Stimulated activated CD4-positive, alpha-beta T cell treated with anti-CD3 and anti-CD28 coated beads, Interleukin-1b, Interleukin-23, amount 100 ng/mL, for 48 hours (primary cell): ENCODE data around the gene PLEKHA5.
"Not testable (repeated sequence)": the region's sequence is repeated elsewhere in the genome, so short reads cannot be mapped to it uniquely, and the experiment has no call there.

Source experiments
- DNase-seq: peaks from one replicate; pipeline ENCODE4 v3.0.0-alpha.2; 2020

The PLEKHA5 gene

DNA sequence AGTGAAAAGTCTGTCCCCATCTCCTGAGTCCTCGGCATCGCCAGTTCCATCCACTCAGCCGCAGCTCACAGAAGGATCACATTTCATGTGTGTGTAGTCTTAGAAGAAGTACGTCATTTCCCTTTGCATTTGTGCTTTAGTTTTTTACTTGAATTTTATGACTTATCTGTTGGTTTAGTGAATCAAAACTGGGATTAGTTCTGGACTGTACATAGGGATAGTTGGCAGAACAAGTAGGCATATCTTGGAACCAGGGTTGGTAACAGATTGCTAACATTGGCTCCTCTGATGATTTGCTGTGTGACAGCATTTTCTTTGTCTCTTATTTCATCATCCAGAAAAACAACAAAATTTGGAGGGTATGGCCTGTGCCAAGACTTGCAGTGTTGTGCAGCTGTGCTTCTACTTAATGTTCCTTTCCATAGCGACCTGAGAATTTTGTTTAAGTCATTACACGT, 240.2 kb downstream of the PLEKHA5 start:
- DNase-seq, result no peak

DNA sequence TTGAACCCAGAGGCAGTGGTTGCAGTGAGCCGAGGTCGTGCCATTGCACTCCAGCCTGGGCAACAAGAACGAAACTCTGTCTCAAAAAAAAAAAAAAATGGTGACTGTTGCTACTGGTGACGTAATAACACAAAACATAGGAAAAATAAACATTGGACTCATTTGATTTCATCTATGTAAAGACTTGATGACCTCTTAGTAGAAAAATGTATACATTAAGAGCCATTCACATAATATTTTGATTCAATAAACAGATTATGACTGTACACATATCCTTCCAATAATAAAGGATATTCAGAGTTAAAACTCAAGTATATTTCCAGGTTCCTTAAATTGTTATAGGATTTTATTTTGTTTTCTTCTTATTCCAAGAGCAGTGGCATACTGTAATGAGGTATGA, 244.1 kb downstream of the PLEKHA5 start:
- no peak for DNase-seq

DNA sequence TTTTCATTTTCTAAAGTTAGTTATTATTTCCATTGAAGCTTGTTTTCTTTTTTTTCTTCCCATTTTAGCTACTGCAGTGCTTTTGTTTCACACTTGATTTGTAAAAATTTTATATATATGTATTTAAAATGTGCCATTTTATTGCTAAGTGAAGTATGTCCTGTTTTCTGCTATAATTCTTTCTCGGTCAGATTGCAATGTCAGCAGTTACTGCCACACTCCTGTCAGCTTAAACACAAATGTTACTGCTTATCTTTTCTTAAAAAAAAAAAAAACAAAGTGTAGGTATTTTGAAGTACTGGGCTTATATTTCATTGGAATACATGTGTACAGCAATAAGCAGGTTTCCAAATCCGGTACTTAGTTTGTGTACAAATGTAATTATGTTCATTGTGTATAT, 246.4 kb downstream of the PLEKHA5 start:
- DNase-seq, result no peak

DNA sequence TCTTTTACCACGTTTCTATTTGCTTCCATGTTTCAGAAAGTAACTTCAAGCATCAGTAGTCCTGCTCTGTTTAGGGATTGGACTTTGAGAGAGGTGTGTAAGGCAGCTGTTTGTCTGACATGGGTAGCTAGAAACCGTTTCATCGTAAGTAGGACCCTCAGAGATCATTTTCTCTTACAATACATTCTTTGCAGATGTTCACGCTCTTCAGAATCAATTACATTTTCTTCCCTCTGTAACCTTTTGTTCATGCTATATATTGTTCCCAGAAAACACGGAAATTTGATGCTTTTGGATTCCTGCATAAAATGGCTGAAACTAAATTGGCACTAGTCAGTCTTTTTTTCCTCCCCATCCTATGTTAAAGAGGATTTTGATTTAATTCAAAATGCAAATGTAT, 247.2 kb downstream of the PLEKHA5 start:
- no peak for DNase-seq

DNA sequence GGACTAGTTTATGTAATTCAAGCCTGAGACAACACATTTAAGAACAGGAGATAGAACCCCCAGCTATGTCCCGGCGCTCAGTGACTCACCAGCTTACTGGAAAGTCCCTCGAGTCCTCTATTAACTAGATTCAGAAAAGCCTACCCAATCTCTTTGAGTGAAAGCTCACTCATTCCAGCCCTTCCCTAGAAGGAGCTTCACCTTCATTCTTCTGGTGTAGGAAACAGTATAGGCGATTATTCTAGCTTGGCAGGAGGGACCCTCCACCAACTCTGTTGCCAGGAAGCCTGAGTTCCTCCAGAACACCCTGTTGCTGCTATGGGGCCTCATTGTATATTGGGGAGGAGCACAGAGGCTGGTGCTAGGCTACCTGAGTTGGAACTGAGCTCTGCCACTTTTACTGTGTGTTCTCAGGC, 252.6 kb downstream of the PLEKHA5 start:
- DNase-seq, result peak; percentile 69

DNA sequence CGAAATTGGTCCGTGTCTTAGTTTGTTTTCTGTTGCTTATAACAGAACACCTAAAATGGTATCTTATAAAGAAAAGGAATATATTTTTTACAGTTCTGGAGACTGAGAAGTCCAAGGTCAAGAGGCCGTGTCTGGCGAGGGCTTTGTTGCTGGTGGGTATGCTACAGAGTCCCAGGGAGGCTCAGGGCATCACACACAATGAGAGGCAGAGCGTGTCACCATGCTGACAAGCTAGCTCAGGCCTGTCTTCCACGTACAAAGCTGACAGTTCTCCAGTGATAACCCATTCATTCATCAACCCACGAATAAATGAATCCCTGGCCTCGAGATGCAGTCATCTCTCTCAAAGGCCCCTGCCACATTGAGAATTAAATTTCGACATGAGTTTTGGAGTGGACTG, 253.0 kb downstream of the PLEKHA5 start:
- peak; percentile 13 for DNase-seq

DNA sequence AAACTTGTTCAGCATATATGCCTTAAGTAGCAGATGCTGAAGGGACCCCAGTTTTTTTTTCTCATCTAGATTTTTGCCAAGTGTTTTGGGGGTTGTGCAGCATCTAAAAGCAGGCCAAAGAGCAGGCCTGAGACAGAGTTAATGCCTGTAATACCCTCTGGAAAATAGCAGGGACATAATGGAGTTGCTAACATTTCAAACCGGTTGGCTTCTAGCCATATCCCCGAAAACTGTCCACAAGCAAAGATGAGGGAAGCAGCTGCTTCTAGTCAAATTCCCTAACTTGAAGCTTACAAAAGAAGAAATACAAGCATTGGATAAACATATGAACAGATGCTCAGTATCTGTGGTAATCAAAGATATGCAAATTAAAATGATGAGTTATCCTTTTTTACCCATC, 257.6 kb downstream of the PLEKHA5 start:
- no peak for DNase-seq

DNA sequence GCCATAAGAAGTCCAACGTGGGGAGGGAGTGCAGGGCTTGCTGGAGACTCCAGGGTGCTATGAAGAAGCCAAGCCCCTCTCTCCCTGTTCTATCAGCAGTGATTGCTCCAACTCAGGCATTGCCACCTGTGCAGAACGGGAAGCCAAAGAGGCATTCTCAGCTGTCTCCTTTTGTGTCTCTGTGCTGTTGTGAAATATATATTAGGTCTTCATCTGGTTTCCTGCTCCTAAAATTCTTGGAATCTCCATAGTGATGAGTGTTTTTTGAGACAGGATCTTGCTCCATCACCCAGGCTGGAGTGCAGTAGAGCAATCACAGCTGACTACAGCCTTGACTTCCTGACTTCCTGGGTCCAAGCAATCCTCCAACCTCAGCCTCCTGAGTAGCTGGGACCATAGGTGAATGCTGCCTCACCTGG, 258.6 kb downstream of the PLEKHA5 start:
- no peak for DNase-seq

DNA sequence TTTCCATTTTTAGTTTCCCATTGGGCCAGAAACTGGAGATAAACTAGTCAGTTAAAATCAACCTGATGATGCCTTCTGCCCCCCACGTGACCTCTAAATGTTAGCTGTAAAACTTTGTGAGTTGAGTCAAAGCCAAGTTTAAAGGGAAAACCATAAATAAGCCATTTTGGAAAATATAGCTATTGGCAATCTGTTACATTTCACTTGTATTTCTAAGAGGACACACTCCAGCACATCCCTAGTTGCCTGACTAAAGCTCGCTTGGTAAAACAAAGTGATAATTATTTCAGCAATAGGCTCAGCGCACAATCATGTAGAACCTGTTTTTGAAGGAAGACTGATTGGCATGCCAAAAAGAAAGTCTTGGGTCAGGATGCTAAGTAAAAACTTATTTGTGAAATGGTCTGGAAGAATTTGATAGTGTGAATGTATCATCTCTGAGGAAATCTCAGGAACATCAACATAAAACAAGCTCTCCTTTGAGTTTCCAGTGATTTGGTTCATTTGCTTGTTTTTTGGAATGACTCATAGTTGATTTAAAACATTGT, 260.6 kb downstream of the PLEKHA5 start:
- DNase-seq, result no peak

DNA sequence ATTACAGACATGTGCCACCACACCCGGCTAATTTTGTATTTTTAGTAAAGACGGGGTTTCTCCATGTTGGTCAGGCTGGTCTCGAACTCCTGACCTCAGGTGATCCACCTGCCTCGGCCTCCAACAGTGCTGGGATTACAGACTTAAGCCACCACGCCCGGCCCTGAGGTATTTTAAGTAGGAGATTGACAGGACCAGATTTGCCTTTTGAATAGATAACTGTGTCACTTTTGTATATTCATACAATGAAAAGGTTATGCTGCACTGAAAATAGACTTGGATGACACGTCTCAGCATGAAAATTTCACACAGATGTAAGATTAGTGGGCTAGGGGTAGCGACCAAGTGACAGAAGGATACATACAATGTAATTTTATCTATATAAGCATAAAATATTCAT, 263.1 kb downstream of the PLEKHA5 start:
- DNase-seq, result not testable (repeated sequence)

DNA sequence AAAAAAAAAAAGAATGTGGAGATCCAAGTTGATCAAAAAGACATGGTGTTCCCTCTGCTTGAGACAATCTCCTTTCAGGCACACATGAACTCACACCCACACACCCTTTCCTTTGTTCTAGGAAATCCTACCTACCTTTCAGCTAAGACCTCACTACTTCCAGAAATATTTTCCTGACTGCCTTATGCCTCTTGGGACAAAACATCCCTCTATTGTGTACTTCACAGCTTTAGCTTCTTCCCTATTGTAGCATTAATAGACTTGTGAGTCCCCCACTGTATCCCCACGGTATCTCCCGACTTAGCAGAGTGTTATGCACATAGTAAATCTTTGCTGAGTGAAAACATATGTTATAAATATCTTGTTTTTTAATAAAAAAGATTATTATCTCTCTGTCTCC, 264.9 kb downstream of the PLEKHA5 start:
- DNase-seq, result no peak

DNA sequence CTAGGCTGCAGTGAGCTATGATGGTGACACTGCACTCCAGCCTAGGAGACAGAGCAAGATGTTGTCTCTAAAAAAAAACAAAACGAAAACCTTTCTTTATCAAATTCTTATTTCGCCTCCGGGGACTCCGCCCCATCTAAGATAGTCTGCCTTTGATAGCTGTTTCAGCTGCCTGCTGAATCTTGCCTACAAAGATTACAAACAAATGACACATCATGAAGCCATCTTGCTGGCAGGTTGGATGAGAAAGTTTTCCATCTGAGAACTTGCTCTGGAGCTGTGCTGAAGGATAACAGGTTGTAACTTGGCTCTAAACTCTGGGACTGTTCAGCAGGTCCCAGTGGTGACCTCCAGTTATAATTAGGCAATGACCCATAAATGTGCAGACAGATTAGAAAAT, 268.0 kb downstream of the PLEKHA5 start:
- DNase-seq, result no peak

DNA sequence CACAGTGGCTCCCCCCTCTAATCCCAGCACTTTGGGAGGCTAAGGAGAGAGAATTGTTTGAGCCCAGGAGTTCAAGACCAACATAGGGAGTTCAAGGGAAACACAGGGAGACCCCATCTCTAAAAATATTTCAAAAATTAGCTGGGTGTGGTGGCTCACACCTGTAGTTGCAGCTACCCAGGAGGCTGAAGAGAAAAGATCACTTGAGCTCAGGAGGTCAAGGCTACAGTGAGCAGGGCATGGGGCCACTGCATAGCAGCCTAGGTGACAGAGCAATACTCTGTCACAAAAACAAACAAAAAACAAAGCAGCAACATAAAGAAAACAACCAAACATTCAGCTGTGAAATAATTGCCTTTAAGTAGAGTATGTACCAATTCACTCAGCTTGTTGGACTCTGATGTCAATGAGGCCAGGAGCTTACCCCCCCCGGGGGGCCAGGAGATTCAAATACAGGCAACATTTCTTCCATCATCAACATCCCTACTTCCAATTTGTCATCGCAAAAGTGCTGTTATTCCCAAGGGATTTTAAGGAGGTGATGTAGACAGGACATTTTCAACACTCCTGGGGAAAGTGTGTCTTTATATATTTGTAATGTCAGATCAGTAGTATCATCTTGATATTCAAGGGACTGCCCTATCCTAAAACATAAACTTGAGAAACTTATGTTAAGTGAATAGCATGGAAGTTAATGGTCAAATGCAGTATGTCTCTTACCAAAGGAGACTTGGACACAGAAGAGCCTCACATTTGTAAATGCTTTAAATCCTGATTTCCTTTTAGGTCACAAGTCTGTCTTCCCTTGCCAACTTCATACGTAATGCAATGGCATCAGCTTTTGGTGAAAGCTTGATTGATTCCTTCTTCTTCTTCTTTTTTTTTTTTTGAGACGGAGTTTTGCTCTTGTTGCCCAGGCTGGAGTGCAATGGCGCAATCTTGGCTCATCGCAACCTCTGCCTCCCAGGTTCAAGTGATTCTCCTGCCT, 269.1 kb downstream of the PLEKHA5 start:
- DNase-seq, result no peak

DNA sequence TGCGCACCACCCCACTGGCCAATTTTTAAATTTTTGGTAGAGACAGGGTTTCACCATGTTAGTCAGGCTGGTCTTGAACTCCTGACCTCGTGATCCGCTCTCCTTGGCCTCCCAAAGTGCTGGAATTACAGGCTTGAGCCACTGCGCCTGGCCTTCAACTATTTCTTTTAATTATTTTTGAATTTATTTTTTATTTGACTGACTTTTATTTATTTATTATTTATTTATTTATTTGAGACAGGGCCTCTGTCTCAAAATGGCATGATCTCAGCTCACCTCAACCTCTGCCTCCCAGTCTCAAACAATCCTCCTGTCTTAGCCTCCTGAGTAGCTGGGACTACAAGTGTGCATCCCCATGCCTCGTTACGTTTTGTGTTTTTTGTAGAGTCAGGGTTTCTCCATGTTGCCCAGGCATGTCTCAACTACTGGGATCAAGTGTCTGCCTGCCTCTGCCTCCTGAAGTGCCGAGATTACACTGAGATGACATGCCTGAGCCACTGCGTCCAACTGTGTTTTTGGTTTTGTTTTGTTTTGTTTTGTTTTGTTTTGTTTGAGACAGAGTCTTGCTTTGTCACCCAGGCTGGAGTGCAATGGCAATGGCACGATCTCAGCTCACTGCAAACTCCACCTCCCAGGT, 271.2 kb downstream of the PLEKHA5 start:
- not testable (repeated sequence) for DNase-seq

DNA sequence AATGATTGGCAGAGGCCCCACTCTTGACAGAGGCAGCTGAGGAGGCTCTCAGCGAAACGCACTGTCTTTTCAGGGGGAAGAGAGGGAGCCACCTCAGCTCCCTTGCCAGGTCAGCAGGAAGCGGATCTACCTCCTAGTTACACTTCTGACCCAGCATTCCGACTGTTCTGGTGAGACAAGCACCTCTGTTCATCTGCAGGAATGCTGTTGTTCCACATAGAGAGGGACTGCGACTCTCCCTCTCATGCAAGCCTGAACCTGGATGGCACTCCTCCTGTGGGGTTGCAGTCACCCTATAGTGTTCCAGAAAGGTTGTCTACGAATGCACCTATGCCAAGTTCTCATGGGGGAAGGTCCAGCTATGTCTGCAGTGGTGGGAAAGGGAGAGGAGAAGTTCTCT, 272.7 kb downstream of the PLEKHA5 start:
- DNase-seq, result no peak

DNA sequence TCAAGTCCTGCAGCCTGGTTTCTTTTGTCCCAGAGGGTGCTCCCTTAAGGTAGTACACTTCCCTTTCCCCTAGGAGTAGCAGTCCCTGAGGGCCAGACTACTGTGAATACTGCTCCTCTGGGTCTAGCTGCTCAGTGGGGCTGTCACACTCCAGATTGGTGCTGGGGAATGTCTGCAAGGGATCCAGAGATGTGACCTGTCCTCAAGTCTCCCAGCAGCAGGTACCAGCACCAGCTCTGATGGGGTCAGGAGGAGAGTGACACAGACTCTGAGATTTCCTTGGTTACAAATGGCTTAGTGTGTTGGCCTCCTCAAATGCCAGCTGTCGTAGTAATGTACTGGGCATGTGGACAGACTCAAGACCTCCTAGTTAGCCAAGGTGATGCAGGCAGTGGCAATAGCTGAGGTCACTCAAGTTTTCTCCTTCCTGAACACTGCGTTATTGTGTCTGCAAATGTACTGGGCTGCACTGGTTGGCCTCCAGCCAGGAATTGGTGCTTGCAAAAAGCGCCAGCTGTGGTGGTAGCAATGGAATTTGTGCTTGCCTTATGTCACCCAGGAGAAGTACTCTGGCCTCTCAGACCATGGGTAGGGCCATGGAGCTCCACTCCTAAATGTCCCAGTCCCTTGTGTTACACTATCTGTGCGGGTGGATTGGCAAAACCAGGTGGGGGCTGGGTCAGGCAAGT, 273.4 kb downstream of the PLEKHA5 start:
- DNase-seq, result no peak

DNA sequence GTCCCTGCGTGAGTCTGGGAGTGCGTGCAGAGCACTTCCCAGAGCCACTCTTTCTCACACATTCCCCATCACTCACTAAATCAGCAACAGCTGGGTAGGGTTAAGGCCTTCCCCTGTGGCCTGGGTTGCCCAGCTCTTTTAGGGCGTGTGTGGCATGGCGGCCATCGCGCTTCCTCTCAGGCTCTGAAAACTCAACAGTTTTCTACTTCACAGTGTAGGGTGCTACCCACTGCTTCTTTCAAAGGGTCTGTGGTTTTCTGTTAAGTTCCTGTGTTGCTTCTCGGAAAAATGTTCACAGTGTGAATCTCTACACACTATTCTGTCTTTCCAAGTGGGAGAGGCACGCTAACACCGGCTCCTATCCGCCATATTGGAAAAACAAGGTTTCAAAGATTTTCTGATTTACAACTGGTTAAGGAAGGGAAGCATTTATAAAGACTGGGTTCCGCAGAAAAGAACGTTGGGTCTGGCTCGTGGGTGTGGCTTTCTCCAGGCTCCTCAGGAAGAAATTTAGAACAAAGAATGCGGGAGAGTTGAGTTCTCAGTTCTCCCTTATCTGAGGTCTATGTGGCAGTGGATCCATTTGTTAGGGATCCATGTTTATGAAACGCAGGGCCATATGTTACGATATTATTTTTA, 274.8 kb downstream of the PLEKHA5 start:
- DNase-seq, result no peak

DNA sequence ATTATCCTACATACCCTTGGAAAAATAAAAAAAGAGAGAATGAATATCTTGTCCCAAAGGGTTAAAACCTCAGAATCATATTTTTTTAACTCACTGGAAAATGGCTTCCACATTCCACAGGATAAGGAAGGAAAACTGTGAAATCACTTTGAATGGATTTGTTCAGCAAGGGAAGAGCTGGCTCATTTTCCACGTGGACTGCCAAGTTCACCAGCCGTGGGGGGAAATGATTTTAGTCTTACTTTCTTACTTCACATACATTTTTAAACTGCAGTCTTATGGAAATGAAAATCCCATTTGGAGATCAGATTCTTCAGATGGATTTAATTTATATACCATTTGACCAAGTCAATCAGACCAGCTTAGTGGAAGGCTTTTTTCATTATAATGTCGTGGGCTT, 279.8 kb downstream of the PLEKHA5 start:
- no peak for DNase-seq

DNA sequence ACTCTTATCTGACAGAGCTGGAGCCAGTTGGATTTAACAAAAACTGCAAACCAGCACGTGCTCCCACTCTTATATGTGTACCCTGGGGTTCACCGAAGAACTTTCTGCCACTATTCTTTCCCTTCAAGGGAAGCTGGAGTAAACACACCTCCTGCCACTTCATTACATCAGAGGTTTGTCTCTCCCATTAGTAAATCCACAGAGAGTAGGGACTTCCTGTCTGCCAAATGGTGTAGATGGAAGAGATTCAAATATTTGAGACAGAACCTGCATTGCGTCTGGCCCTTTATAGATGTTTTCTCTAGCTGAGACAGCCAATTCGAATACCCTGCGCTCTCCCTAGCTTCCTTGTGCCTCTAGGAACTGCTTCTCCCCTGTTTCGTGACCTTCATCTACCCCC, 280.7 kb downstream of the PLEKHA5 start:
- DNase-seq, result no peak

DNA sequence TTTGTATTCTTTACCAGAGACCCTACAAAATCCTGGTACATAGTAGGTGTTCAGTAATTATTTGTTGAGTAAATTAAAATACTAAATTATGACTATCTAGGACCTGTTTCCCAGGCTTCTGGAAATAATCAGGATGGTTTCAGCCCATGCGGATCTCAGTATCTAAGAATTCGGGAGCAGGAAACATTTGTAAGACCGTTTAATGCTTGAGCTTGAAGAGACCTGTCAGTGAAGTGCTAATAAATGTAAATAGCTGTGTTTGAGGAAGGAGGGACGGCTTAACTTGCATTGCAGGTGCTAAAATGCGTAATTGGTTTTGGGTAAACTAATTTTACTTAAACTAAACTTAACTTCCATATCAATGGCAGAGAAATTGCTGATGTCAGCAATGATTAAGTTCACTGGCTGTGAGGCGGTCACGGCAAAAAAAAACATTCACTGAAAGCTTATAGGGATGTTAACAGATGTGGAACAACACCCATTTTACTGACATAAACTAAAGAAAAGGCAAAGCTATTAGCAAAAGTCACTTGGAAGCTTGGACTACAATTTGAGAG, 281.2 kb downstream of the PLEKHA5 start:
- DNase-seq, result no peak

DNA sequence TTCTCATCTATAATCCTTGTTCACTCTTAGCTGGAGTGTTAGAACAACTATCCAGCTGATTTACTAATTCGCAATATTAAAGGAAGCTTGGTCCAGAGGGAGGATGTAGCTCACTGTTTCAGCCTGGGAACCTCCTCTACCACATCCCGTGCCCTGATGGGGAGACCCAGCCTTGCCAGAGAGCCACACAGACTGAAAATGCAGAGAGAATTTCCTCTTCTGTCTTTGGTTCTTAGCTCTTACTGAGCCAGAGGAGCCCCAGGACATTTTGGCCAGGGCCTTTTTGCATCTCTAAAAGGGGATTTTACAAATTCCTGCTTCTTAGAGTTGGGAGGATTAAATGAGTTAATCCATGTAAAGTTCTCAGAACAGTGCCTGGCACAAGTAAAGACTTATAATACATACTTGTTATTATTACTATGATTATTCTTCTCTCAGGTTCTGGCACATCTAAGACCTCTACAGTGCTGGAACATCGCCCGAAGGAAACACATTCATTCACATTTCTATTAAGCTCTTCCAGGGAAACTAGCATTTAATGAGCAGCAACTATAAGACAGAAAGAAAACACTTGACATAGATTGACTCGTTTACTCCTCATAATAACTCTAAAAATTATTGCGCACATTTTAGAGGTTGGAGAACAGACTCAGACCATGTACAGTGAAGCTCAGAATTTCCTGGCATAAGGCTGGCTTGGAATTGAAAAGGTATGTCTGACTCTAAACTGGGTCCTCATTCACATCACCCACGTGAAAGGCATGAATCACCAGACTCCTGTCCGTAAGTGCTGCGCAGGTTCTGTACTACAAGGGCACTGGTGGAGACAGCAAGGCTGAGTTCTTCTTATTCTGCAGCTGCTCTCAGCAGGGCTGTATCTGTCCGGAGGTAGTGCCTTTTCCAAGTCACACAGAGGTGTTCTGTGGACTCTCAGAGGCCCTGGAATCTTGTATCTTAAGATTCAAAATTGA, 282.0 kb downstream of the PLEKHA5 start:
- DNase-seq, result no peak
